HG02943 (cell line): ENCODE results near the gene LPAR2.
"Not testable (repeated sequence)": the region's sequence is repeated elsewhere in the genome, so short reads cannot be mapped to it uniquely, and the experiment has no call there.

Experiments
- ATAC-seq: cut with Tn5 transposase; IDR thresholded peaks from one replicate; pipeline ENCODE4 v1.9.1; 2021; ENCODE audit warnings: mild to moderate bottlenecking, low read depth, moderate library complexity; ENCODE audit not compliant: unreplicated experiment

The LPAR2 gene

GRCh38 chr19:19602136-19602712 is 25.8 kb downstream of the LPAR2 start:
- no peak for ATAC-seq

DNA sequence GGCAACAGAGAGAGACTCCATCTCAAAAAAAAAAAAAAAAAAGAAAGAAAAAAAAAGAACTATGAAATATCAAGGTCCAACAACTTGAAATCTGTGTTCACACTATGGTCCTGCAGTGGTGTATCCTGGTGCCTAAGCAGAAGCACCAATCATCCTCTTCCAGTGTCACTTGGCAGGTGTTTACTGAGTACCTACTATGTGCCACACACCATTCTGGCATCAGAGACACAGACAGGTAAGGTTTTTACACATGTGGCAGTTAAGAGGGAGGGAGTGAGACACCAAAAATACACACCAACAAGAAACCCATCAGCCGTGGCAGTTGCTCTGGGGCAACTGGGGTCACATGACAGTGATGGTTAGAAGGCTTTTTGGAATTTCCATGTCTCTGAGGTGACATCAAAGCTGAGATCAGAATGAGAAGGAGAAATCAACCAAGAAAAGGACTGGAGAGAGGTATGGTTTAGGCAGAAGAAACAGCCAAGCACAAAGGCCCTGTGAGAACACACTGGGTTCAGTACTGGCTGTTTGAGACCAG is 27.2 kb downstream of the LPAR2 start:
- no peak for ATAC-seq

DNA sequence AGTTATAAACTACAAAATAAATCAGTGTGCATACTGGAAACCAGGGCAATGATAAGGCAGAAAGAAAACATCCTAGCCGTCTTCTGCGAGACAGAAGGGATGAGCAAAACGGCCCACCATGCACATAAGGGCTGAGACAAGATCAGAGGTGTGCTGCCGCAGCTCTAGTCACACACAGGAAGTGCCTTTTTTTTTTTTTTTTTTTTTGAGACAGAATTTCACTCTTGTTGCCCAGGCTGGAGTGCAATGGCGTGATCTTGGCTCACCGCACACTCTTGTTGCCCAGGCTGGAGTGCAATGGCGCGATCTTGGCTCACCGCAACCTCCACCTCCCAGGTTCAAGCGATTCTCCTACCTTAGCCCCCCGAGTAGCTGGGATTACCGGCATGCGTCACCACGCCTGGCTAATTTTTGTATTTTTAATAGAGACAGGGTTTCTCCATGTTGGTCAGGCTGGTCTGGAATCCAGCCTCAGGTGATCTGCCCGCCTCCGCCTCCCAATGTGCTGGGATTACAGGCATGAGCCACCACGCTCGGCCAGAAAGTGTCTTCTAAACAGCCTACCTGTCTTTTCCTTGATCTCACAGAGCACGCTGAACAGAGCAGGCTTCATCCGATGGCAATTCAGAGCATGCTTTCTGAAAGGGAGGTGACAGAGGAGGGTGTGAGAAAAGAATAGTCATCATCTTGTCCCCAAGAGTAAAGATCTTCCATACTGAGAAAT is 29.1 kb downstream of the LPAR2 start:
- not testable (repeated sequence) for ATAC-seq

DNA sequence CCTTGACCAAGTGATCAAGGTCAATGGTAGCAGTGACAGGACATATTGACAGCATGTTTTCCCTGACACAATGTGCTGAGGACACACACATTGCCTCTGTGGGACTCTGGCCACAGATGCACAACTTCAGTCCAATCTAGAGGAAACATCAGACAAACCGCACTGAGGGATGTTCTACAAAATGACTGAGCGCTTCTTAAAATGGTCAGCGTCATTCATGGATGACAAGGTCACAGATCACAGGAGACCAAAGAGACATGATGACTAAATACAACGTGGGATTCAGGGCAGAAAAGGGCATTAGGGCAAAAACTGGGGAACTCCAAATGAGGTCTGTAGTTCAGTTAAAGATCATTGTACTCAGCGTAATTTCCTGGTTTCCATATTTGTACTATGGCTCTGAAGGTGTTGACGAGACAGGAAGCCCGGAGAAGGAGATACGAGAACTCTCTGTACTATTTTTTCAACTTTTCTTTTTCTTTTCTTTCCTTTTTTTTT is 30.2 kb downstream of the LPAR2 start:
- ATAC-seq = no peak

- no peak for ATAC-seq
These were observed 32.8 kb downstream of the LPAR2 start for GRCh38 chr19:19595171-19595701.

DNA sequence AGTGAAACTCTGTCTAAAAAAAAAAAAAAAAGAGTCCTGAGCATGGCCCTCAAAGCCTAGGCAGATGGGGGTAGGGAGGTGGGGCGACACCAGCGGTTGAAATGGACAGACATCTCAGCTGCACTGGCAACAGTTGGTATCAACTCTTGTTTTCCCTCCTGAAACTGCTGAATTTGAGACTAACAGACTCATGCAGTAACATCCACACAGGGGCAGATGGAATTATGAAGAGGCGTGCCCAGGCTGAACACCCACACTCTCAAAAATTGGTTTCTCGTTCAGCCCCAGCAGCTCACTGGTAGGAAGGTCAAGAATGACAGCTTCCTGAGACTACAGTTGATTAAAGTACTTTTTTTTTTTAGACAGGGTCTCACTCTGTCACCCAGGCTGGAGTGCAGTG is 33.6 kb downstream of the LPAR2 start:
- no peak for ATAC-seq

DNA sequence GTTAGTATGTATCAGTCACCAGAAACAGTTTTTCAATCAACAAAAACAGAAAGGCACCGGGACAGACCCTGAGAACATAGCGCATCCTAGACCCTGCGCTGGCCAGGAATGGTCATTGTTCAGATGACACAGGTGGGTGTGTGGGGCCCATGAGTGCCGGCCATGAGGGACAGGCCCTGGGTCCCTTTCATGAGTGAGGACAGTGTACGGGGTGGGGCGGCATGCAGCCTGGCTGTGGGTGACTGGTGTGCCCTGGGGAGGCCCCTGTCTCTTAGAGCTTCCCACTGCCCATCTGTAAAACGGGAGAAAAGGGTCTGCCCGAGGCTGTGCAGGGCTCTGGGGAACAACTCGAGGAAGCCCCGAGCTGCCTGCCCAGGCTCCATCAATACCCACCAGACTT is 35.3 kb downstream of the LPAR2 start:
- no peak for ATAC-seq

GRCh38 chr19:19591133-19591825 is 36.7 kb downstream of the LPAR2 start:
- ATAC-seq = no peak

- no peak for ATAC-seq
These were observed 39.5 kb downstream of the LPAR2 start for GRCh38 chr19:19588546-19588945.

DNA sequence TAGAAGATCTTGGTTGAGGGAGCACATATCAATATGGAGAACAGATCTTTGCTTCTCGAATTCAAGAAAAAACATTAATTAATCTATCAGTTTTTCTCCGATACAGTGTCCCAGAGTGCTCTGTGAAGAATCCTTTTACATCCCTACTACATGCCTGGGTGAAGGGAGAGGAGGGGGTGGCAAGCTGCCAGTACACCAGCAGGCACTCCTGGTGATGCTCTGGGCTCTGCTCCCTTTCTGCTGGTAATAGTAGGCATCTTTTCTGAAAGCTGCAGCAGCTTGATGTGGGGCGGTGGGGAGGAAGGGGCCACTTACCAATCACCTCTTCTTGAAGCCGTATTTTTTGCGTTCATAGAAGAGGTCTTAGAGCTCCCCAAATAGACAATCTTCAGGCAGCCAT is 40.2 kb downstream of the LPAR2 start:
- ATAC-seq = no peak

DNA sequence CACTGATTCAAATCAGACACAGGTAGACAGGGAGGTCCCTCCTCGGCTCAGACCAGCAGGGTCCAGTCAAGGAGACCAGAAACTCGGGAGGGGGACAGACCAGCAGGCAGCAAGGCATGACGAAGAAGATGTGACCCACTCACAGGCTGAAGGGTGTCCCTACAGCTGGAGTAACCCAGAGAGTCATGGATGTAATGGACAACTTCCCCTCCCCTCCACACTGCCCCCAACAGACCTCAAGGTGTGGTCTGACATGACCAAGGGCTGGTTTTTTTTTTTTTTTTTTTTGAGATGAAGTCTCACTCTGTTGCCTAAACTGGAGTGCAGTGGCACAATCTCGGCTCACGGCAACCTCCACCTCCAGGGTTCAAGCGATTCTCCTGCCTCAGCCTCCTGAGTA is 43.7 kb downstream of the LPAR2 start:
- ATAC-seq = no peak

DNA sequence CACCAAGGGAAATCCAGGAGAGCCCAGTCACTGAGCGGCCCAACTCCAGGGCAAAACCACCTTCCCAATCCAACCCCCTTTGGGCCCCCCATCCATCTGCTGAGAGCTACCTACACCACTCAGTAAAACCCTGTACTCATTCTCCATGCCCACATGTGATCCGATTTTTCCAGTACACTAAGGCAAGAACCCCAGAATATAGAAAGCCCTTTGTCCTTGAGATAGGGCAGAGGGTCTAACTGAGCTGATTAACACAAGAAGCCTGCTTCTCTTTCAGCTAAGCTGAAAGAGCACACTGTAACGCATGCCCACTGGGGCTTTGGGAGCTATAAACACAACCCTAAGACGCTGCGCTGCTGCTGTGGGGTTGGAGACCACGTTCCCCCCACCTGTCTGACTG is 45.5 kb downstream of the LPAR2 start:
- no peak for ATAC-seq

GRCh38 chr19:19581391-19581790 is 46.6 kb downstream of the LPAR2 start:
- ATAC-seq = no peak

- no peak for ATAC-seq
These were observed 47.6 kb downstream of the LPAR2 start for GRCh38 chr19:19580418-19580817.

- ATAC-seq = no peak
These were observed 48.3 kb downstream of the LPAR2 start for GRCh38 chr19:19579533-19580361.

DNA sequence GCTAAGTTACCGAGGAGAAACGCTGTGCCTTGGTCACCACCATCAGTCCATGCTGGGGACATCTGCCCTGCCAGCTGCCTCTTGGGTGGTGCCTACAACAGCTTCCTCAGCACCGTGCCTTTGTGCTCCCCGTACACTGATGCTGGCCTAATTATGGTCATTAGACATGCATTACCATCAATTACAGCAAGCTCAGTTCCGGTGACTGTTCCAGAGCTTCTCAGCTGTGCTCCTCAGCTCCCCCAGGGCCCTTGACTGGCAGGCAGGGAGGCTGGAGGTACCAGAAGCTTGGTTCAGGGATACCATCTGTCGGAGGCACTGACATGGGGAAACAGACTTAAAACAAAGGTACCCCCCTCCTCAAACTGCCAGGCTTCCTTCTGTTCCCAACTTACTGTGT is 49.8 kb downstream of the LPAR2 start:
- ATAC-seq = no peak

DNA sequence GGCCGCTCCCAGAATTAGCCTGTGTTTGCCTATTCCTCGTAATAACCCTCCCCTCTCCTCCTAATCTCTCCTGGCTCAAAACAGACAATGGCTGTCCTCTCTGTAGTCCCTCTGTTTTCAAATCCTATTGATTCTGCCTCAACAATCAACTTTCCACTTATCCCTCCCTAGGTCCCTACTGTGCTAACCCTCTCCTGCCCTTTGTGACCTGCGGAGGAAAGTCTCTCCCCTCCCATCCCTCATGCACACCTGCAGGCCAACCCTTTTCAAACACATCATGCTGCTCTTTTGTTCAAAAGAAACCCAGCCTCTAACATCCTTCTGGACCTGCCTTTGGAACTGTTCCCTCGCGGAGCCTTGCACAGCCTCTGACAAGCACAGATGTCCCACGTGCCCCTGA is 52.6 kb downstream of the LPAR2 start:
- no peak for ATAC-seq
